ENCODE measurements around the gene PACSIN3. TPM values are rescaled to one million over a fixed set of nuclear protein-coding genes. Genes with fewer than 3 reads are reported as not detected.

Gene PACSIN3
- total and polyA plus RNA-seq, 2 donors (not counting 1 experiment from before 2014, with no cell fraction given) = 10.8 to 19.8 TPM

GRCh38 chr11:47132981-47133380 is 53.3 kb downstream of the PACSIN3 start:
- TF ChIP-seq CTCF (conservative IDR thresholded peaks at IDR 0.05 in 1 of 2, IDR thresholded peaks at IDR 0.05 in 1 of 2; ENCODE audit: low read depth in 1 of 2, low read length in 2 of 2) = no peak
- no peak for TF ChIP-seq EZH2 (IDR thresholded peaks at IDR 0.05; ENCODE audit: low read length, missing control alignments)
- Histone ChIP-seq H3K36me3 (ENCODE audit: control insufficient read depth, insufficient read depth, low read length) (no peaks in the 10 kb centered on the region), H3K4me3 (replicated peaks in 1 of 4; ENCODE audit: control extremely low read depth in 1 of 4, insufficient read depth in 1 of 4, low read depth in 3 of 4, low read length in 4 of 4) (no peak overlapping the region), H3K27me3 (ENCODE audit: control insufficient read depth, insufficient read depth, low read length) (no peaks in the 10 kb centered on the region), H2AFZ (ENCODE audit: low read length) (no peak overlapping the region), H3K4me2 (ENCODE audit: extremely low read depth, insufficient read depth, low read length) (no peak overlapping the region), H3K9ac (ENCODE audit: insufficient read depth, low read length) (no peak overlapping the region), H3K27ac (ENCODE audit: insufficient read depth, low read length) (no peak overlapping the region), H3K9me3 (ENCODE audit: control insufficient read depth, insufficient read depth, low read depth, low read length) (no peaks in the 10 kb centered on the region), H3K4me1 (ENCODE audit: control insufficient read depth, extremely low read depth, insufficient read depth, low read length) (no peaks in the 10 kb centered on the region), H3K79me2 (ENCODE audit: control insufficient read depth, insufficient read depth, low read length) (no peaks in the 10 kb centered on the region), H4K20me1 (ENCODE audit: control insufficient read depth, extremely low read depth, insufficient read depth, low read length) (no peaks in the 10 kb centered on the region)
- no peak for DNase-seq (ENCODE audit: low read depth in 2 of 2)

- H3K27me3 ChIP-seq (ENCODE audit: control insufficient read depth, insufficient read depth, low read length) = no peaks in the 10 kb centered on the region
- no peaks in the 10 kb centered on the region for H3K4me1 ChIP-seq (ENCODE audit: control insufficient read depth, extremely low read depth, insufficient read depth, low read length)
- H3K27ac ChIP-seq (ENCODE audit: insufficient read depth, low read length) = no peak overlapping the region
- H2AFZ ChIP-seq (ENCODE audit: low read length) = no peak overlapping the region
- no peaks in the 10 kb centered on the region for H3K9me3 ChIP-seq (ENCODE audit: control insufficient read depth, insufficient read depth, low read depth, low read length)
- no peak overlapping the region for H3K4me3 ChIP-seq (replicated peaks in 1 of 4; ENCODE audit: control extremely low read depth in 1 of 4, insufficient read depth in 1 of 4, low read depth in 3 of 4, low read length in 4 of 4)
- no peak overlapping the region for H3K9ac ChIP-seq (ENCODE audit: insufficient read depth, low read length)
- TF ChIP-seq EZH2 (IDR thresholded peaks at IDR 0.05; ENCODE audit: low read length, missing control alignments) (no peak), CTCF (conservative IDR thresholded peaks at IDR 0.05 in 1 of 2, IDR thresholded peaks at IDR 0.05 in 1 of 2; ENCODE audit: low read depth in 1 of 2, low read length in 2 of 2) (no peak)
- no peaks in the 10 kb centered on the region for H3K36me3 ChIP-seq (ENCODE audit: control insufficient read depth, insufficient read depth, low read length)
- H3K79me2 ChIP-seq (ENCODE audit: control insufficient read depth, insufficient read depth, low read length) = no peaks in the 10 kb centered on the region
- H3K4me2 ChIP-seq (ENCODE audit: extremely low read depth, insufficient read depth, low read length) = no peak overlapping the region
- no peak for DNase-seq (ENCODE audit: low read depth in 2 of 2)
- no peaks in the 10 kb centered on the region for H4K20me1 ChIP-seq (ENCODE audit: control insufficient read depth, extremely low read depth, insufficient read depth, low read length)
Observed at GRCh38 chr11:47132490-47132889, 53.7 kb downstream of the PACSIN3 start.

GRCh38 chr11:47131136-47131535 is 55.1 kb downstream of the PACSIN3 start:
- H3K27me3 ChIP-seq (ENCODE audit: control insufficient read depth, insufficient read depth, low read length) = no peaks in the 10 kb centered on the region
- no peak overlapping the region for H2AFZ ChIP-seq (ENCODE audit: low read length)
- TF ChIP-seq EZH2 (IDR thresholded peaks at IDR 0.05; ENCODE audit: low read length, missing control alignments) (no peak), CTCF (conservative IDR thresholded peaks at IDR 0.05 in 1 of 2, IDR thresholded peaks at IDR 0.05 in 1 of 2; ENCODE audit: low read depth in 1 of 2, low read length in 2 of 2) (no peak)
- no peak overlapping the region for H3K9ac ChIP-seq (ENCODE audit: insufficient read depth, low read length)
- no peaks in the 10 kb centered on the region for H3K4me1 ChIP-seq (ENCODE audit: control insufficient read depth, extremely low read depth, insufficient read depth, low read length)
- H3K36me3 ChIP-seq (ENCODE audit: control insufficient read depth, insufficient read depth, low read length) = no peaks in the 10 kb centered on the region
- H4K20me1 ChIP-seq (ENCODE audit: control insufficient read depth, extremely low read depth, insufficient read depth, low read length) = no peaks in the 10 kb centered on the region
- no peaks in the 10 kb centered on the region for H3K9me3 ChIP-seq (ENCODE audit: control insufficient read depth, insufficient read depth, low read depth, low read length)
- H3K4me2 ChIP-seq (ENCODE audit: extremely low read depth, insufficient read depth, low read length) = no peak overlapping the region
- DNase-seq (ENCODE audit: low read depth in 2 of 2) = no peak
- no peak overlapping the region for H3K27ac ChIP-seq (ENCODE audit: insufficient read depth, low read length)
- no peak overlapping the region for H3K4me3 ChIP-seq (replicated peaks in 1 of 4; ENCODE audit: control extremely low read depth in 1 of 4, insufficient read depth in 1 of 4, low read depth in 3 of 4, low read length in 4 of 4)
- H3K79me2 ChIP-seq (ENCODE audit: control insufficient read depth, insufficient read depth, low read length) = no peaks in the 10 kb centered on the region
